ENCODE results near the gene VCAN.

Gene VCAN

GRCh38 chr5:83564069-83564749, 92.7 kb downstream of the VCAN start:
- ChIA-PET CTCF (interaction anchor here (0.6 to 1.4 kb wide), 8 partner anchors 11 to 1211 kb away, joined by 3 to 5 read pairs (median 3); no protein-coding TSS in a partner anchor), POLR2A (interaction anchor here (0.7 to 1.0 kb wide), 2 partner anchors 91 to 92 kb away, joined by 3 read pairs; partner anchors contain the start of gene VCAN)
- H3K27ac ChIP-seq (ENCODE audit: extremely low read depth, low read depth, low read length), result peak overlapping the region; percentile 79

More at GRCh38 chr5:83564069-83564749, 92.7 kb downstream of the VCAN start:
- H3K4me3 ChIP-seq (ENCODE audit: low read depth, low read length), result no peak overlapping the region
- H3K9me3 ChIP-seq (ENCODE audit: control insufficient read depth, insufficient read depth, low read depth, low read length), result no peaks in the 10 kb centered on the region; the same call in 1 of the 2 replicates
- H3K4me1 ChIP-seq (ENCODE audit: control insufficient read depth, insufficient read depth, low read length), result peaks cover 18% of the 10 kb centered on the region
- H3K36me3 ChIP-seq (ENCODE audit: control insufficient read depth in 2 of 2, insufficient read depth in 1 of 2, low read length in 2 of 2), result peaks cover 5 to 19% of the 10 kb centered on the region in 2 experiments
- TF ChIP-seq PRDM10 (tag by site-specific recombination; IDR thresholded peaks at IDR 0.05) (0 out of 2 replicates have a peak, but pooled peaks have one; percentile 30), SP2 (tag by site-specific recombination; IDR thresholded peaks at IDR 0.05) (no peak), ZNF16 (tag by site-specific recombination; IDR thresholded peaks at IDR 0.05; ENCODE audit: low read depth) (no peak), ZNF624 (tag by site-specific recombination; IDR thresholded peaks at IDR 0.05) (no peak), GLI4 (tag by site-specific recombination; IDR thresholded peaks at IDR 0.05) (no peak), ZNF433 (tag by site-specific recombination; IDR thresholded peaks at IDR 0.05; ENCODE audit: low read depth) (no peak), PRDM4 (tag by site-specific recombination; IDR thresholded peaks at IDR 0.05) (no peak), CTCF (tag by site-specific recombination; IDR thresholded peaks at IDR 0.05) (0 out of 2 replicates have a peak, but pooled peaks have one; percentile 23), ZNF138 (tag by site-specific recombination; IDR thresholded peaks at IDR 0.05; ENCODE audit: borderline replicate concordance) (no peak), RBAK (tag by site-specific recombination; IDR thresholded peaks at IDR 0.05) (no peak), ZNF658 (tag by site-specific recombination; IDR thresholded peaks at IDR 0.05) (no peak), ZBTB44 (tag by site-specific recombination; IDR thresholded peaks at IDR 0.05) (no peak), ZNF747 (tag by site-specific recombination; IDR thresholded peaks at IDR 0.05) (no peak), ZNF654 (tag by site-specific recombination; IDR thresholded peaks at IDR 0.05; ENCODE audit: low read depth) (peak; percentile 82), ZNF2 (tag by site-specific recombination; IDR thresholded peaks at IDR 0.05) (peak; percentile 96), ZBTB10 (tag by site-specific recombination; IDR thresholded peaks at IDR 0.05) (no peak), ZNF677 (tag by site-specific recombination; IDR thresholded peaks at IDR 0.05) (no peak), ZNF549 (tag by site-specific recombination; IDR thresholded peaks at IDR 0.05) (no peak), GLIS1 (tag by site-specific recombination; IDR thresholded peaks at IDR 0.05) (no peak), ZNF514 (tag by site-specific recombination; IDR thresholded peaks at IDR 0.05) (no peak), ZNF660 (tag by site-specific recombination; IDR thresholded peaks at IDR 0.05) (peak; percentile 24; the same call in 1 of the 2 replicates), KLF10 (tag by site-specific recombination; IDR thresholded peaks at IDR 0.05) (no peak)

Data from HEK293 (cell line).